Activated CD4-positive, alpha-beta T cell treated with anti-CD3 and anti-CD28 coated beads for 4 hours (primary cell): ENCODE results near the gene HOXA10.

Experiments used
- DNase-seq, 2 donors: peaks; one replicate each; pipeline ENCODE4 v3.0.0-alpha.2; 2020

Gene HOXA10

DNA sequence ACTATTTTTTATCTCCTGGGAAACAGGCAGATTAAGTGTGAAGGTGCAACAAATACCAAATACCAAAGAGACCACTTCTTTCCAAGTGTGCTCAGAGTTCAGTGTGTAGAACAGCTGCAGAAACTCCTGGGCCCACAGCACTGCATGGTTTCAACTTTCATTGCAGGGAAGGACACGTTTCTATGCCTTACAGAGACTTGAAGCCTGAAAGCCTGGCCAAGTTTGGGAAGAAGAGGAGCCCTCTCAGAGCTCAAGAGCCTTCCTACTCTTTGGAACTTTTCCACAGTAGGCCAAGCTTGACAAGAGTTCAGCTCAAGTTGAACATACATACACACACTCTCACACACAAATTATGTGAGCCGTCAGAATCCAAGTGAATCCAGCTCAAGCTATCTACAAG is 46.1 kb downstream of the HOXA10 start:
- no peak for DNase-seq

DNA sequence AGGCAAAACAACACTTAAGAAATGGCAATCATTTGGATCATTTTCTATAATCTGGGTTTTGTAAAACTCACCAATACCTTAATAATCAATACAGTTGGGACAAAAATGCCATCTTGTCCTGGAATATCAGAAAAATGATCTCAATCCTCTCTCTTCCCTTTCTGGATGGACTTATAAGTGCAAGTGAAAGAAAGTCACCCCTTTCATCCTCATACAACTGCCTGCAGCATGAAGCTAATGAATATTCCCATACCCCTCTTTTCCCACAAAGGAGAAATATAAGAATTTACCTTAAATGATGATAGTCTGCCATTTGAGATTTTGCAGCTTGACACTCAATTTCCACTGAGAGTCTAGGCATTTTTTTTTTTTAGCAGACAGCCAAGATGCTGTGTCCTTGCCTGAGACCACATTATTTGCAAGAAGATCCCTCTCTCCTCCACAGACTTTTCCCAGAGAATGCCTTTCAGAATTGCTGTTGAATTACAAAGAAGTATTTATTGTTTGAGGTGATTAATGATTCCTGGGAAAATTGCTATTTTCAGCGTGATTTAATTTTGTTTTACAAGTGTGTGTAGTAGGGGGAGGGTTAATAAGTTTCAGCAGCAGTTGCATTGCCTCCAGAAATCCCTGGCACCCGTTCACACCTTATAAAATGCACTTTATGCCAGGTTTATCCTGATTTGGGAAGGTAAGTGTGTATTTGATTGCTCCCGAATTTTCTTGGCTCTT is 47.4 kb downstream of the HOXA10 start:
- no peak for DNase-seq

DNA sequence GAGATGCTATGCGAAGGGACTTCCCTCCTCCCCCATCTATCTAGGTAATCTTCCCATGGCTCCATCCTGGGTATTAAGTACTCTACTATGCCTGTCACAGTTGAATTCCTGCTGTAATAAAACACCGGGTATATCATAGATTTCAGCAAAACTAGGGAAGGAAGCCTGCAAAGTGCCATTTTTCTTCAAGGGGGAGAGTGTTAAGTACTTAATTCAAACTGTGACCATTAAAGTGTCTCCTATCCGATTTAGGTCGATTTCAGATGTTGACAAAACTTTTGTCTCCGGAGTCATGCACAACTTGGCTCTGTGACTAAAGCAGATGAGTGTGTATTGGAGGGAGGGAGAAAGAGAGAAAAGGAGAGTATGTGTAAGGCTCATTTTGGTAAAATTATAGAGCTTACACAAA is 48.1 kb downstream of the HOXA10 start:
- DNase-seq, result no peak

DNA sequence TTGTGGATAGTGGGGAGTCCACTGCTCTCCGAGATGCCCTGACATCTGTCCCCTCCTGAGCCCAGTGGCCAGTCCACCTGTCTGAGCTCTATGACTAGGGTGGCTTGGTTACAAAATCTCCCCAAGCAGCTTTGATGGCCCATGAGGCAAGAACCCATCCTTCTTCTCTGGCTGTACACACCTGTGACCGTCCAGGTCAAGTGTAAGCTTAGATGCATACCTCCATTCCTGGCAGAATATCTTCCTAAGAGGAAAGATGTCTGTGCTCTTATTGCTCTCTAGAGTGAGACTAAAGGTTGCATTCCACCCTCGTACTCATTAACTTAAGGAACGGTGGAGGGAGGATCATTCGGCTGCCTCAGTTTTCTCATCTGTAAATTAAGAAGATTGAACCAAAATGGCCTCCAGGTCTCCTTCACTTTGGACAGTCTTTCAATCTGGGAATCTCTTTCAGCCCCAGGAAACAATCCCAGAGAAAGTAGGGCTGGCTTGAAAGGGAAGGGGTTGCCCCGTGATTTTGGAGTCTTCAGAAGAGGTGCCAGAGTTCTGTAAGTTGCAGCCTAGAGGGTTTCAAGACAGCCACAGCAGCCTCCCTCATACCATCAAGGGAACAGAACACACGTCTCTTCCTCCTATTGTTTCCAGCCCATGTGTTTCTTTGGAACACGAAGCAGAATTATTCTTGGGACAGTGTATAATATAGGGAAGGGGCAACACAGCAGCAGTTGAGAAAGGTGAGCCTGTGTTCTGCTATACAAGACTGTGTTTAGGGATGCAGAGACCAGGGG is 49.0 kb downstream of the HOXA10 start:
- DNase-seq, result no peak

DNA sequence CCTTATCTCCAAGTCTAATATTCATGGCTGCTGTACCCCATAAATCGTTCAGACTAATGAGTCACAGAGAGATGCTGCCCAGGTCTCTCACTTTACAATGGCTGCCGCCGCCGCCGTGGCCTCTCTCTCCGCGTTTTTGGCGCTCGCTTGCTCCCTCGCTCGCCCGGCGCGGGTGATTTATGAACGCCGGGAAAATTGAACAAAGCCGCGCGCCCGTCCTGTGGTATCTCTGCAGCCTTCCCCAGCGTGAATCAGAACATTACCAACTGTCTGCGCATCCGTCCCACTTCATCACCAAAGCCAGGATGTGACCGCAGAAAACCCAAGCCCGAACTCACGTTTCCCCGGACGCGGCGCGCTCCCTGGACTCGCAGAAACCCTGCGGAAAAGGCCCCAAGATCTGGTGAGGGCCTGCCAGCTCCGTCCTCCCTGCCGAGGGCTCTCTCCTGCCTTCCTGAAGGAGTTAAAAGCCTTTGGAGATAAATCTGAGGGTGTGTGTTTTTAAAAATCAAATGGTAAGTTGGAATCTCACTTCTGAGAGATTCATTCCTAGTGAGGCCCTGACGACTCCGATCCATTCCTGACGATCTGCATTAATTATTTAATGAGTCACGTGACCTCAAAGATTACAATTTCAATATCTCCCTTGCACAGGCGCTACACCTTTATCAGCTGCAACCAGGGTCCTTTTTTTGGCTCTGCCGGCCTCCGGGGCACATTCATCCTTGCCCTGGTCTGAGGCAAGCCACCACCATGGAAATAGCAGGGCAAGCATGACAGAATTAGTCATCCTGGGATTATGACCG is 49.8 kb downstream of the HOXA10 start:
- no peak for DNase-seq

DNA sequence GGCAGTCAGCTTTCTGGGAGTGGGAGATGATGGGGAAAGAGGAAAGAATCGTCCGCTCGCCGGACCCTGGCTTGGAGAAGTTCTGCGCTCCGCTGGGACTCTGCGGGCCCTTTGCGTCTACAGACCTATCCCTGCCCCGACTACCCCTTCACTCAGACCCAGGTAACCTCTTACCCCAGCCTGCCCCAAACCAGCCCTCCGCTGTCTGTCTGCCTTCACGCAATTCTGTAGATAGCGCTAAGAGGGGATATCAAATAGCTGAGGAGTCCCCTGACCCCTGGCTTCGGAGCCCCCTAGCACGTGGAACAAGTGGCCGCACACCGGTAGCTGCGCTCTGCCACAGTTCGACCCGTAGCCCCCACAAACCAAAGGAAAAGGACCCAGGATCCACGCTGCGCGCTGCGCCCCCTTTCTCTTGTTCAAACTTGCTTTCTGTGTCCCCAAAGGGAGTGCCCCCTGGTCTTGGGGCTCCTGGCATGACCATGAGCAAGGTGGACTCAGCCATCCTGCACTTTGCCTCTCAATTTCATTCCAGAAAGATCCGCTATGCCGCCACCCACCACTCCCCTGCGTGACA is 50.6 kb downstream of the HOXA10 start:
- DNase-seq, result no peak

DNA sequence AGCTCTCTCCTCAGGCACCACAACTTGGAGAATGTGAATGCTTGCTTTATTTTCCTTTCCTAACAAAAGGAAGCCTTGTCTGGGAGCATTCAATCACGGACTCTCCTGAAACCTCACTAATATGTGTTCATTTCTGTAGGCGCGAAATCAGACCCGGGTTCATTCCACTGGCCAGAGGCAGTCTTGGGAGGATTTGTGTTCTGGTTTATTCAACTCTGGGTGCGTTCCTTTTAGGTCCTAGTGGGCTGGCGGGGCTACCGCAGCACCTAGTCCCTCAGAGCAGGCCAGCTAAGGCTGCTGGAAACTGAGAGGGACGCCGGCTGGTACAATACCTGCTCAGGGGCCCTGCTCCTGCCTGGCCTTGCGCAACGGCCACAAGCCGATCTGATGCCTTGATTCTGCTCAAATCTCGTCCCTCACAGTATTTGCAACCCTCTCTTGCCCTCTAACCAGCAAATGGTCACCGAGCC is 51.1 kb downstream of the HOXA10 start:
- no peak for DNase-seq

DNA sequence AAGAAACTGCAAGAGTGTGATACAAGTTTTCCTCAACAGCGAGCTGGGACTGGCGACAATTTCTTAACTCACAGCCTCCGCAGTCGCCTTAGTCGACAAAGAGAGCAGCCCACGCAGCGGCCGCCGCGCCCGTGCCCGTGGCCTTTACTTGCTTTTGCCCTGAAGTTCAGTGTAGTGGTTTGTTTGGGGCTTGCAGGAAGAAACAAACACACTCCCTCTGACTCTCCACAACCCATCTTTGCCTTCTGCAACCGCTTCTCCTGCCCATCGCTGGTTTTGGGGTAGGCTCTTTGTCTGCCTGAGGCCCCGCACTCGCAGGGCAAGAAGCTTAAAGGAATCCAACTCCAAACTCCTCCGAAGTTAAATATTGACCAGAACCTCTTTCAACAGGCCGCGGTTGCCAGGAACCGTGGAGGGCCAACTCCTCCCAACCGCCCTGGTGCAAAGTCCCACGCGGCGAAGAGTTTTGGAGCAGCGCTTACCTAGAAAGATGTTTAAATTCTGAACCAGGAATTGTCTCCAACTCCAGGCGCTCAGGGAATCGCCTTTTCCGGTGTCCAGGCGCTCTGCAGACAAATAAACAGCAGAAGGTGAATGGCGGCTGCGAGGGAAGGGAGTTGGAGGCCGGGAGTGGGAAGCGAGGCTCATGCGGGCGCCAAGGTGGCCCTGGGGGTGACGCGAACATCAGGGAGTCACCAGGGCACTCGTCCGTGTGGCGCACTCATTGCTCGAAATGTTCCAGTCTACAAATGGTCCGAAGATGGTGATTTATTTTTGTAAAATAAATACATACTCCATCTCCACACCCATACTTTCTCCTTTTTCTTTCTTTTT is 51.8 kb downstream of the HOXA10 start:
- no peak for DNase-seq

DNA sequence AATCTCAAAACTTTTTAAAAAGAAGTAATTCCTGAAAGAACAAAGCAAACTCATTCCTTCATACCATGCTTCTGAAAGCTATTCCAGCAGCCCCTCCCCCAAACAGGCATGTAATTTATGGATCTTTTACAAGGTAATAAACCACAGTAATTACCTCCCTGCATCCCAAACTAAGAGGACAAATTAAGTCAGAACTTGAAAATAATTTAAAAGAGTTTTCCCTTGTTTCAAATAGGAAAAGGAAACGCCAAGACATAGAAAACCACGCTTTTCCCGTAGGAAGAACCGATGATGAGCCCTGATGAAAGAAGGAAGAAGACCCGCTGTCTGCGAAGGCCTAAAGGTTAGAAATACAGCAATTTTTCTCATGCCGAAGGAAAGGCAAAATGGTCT is 52.4 kb downstream of the HOXA10 start:
- DNase-seq, result no peak
